Measurements from ENCODE around the gene YAP1.

Gene YAP1

GRCh38 chr11:102202972-102203371 lies 92.7 kb downstream of the YAP1 start:
- no peak for FAIRE-seq

- FAIRE-seq = no peak
These were observed 93.9 kb downstream of the YAP1 start for GRCh38 chr11:102204174-102204573.

GRCh38 chr11:102205805-102206204 lies 95.6 kb downstream of the YAP1 start:
- no peak for FAIRE-seq

GRCh38 chr11:102208835-102209234 lies 98.6 kb downstream of the YAP1 start:
- FAIRE-seq = no peak

- no peak for FAIRE-seq
These were observed 104.4 kb downstream of the YAP1 start for GRCh38 chr11:102214623-102215022.

- FAIRE-seq = no peak
These were observed 106.3 kb downstream of the YAP1 start for GRCh38 chr11:102216433-102217075.

GRCh38 chr11:102220728-102221467 lies 110.7 kb downstream of the YAP1 start:
- no peak for FAIRE-seq

GRCh38 chr11:102223859-102224258 lies 113.6 kb downstream of the YAP1 start:
- no peak for FAIRE-seq

- no peak for FAIRE-seq
These were observed 115.7 kb downstream of the YAP1 start for GRCh38 chr11:102225689-102226568.

- no peak for FAIRE-seq
These were observed 116.6 kb downstream of the YAP1 start for GRCh38 chr11:102226702-102227490.

- FAIRE-seq = no peak
These were observed 119.4 kb downstream of the YAP1 start for GRCh38 chr11:102229510-102230123.

- no peak for FAIRE-seq
These were observed 119.9 kb downstream of the YAP1 start for GRCh38 chr11:102230186-102230585.

GRCh38 chr11:102230911-102231310 lies 120.7 kb downstream of the YAP1 start:
- FAIRE-seq = no peak

GRCh38 chr11:102234779-102235439 lies 124.7 kb downstream of the YAP1 start:
- no peak for FAIRE-seq

- FAIRE-seq = no peak
These were observed 127.0 kb downstream of the YAP1 start for GRCh38 chr11:102237096-102237735.

GRCh38 chr11:102238391-102238821 lies 128.2 kb downstream of the YAP1 start:
- no peak for FAIRE-seq

GRCh38 chr11:102239448-102239847 lies 129.2 kb downstream of the YAP1 start:
- FAIRE-seq = no peak

GRCh38 chr11:102239911-102240310 lies 129.7 kb downstream of the YAP1 start:
- no peak for FAIRE-seq

GRCh38 chr11:102240502-102240901 lies 130.3 kb downstream of the YAP1 start:
- FAIRE-seq = no peak

GRCh38 chr11:102241026-102241425 lies 130.8 kb downstream of the YAP1 start:
- no peak for FAIRE-seq

- FAIRE-seq = no peak
These were observed 133.2 kb downstream of the YAP1 start for GRCh38 chr11:102243399-102243884.

Measured in colon (tissue), 2 donors.